Fibroblast of mammary gland (primary cell): ENCODE measurements around the gene ADPRM.

Source experiments
- DNase-seq: peaks from one replicate; pipeline ENCODE4 v3.0.0-alpha.2; 2010; ENCODE audit warnings: low read depth
- H3K4me3 ChIP-seq: 2 replicates; pipeline ENCODE4 v1.5.1; 2011; ENCODE audit warnings: low read depth, mild to moderate bottlenecking, low read length, moderate library complexity; ENCODE audit not compliant: control insufficient read depth
- TF ChIP-seq, protein P1 (sequence below): conservative IDR thresholded peaks from 2 replicates; pipeline ENCODE4 v1.5.1; 2011; ENCODE audit warnings: low read depth, low read length, inconsistent platforms; ENCODE audit not compliant: control insufficient read depth, insufficient read depth

Gene ADPRM

DNA sequence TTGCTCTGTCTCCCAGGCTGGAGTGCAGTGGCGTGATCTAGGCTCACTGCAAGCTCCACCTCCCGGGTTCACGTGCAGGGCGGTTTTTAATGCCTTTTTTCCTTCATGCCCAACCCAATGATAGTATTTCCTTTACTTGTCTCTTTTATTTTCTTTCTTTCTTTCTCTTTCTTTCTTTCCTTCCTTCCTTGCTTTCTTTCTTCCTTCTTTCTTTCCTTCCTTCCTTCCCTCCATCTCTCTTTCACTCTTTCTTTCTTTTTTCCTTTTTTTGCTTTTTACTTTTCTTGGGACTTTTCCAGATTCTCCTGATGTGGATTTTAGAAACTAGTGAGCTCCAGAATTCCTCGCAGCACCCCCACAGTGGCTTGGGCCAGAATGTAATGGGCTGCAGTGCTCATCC, 43.4 kb upstream of the ADPRM start:
- TF ChIP-seq, protein P1, sequence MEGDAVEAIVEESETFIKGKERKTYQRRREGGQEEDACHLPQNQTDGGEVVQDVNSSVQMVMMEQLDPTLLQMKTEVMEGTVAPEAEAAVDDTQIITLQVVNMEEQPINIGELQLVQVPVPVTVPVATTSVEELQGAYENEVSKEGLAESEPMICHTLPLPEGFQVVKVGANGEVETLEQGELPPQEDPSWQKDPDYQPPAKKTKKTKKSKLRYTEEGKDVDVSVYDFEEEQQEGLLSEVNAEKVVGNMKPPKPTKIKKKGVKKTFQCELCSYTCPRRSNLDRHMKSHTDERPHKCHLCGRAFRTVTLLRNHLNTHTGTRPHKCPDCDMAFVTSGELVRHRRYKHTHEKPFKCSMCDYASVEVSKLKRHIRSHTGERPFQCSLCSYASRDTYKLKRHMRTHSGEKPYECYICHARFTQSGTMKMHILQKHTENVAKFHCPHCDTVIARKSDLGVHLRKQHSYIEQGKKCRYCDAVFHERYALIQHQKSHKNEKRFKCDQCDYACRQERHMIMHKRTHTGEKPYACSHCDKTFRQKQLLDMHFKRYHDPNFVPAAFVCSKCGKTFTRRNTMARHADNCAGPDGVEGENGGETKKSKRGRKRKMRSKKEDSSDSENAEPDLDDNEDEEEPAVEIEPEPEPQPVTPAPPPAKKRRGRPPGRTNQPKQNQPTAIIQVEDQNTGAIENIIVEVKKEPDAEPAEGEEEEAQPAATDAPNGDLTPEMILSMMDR, result no peak
- no peak overlapping the region for H3K4me3 ChIP-seq
- DNase-seq, result no peak

DNA sequence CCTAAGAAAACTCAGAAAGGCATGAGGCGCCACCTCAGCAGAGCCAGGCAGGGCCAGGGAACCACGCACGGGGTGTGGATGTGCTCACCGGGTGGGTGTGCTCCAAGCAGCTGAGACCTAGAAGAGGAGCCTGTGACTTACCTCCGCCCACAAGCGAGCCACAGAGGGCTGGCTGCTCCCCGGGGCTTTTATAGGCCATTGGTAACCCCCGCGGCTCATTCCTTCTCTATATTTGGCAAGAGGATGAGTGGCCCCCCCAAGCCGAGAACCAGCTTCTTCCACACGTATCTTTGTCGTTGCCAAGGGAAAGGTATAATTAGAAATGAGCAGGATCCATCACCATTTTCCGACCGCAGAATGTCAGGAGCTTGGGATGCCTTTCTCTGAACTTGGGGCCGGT, 40.2 kb upstream of the ADPRM start, which contains the start of gene MYH3:
Gene MYH3 (minus strand): TSS at position 162 of the 400 bp plus-strand sequence. CDS start 2,245 bp downstream, outside the sequence.
- TF ChIP-seq, protein P1, result no peak
- DNase-seq, result no peak
- no peak within 1 kb of the TSS for H3K4me3 ChIP-seq

DNA sequence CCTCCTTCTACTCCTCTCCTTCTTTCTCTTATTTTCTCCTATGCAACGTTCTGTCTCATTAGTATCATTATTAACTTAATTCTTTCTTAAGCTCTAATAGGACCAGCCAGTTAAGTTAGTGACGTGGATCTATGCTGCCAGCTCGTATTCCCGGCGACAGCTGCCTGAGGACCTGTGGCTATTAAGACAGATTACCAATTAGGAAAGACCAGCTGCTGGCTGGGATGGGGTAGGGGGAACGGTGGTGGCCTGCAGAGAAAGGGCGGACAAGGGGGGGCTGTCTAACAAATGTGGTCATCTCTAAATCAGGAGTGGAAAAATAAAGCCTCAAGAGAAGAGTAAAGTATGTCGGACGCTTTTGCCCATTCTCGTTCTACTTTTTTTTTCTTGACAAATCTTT, 39.5 kb upstream of the ADPRM start:
- H3K4me3 ChIP-seq, result no peak overlapping the region
- TF ChIP-seq, protein P1, result no peak
- DNase-seq, result no peak

DNA sequence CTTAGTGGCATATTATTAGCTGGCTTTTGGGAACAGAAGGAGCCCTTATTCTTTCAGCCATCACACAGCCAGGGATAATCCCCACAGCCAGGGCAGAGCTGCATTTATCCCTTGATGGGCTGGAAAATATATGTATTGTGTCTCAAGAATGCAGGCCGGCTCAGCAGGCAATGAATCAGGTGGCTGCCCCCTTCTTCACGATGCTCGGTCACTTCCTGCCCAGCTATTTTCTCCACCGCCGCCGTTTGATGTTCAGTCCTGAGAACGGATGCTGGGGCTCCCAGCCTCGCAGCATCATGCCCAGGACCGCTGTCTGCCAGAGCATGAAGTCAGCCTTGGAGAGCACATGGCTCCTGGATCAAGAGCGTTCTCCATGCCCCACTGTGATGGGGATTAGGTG, 36.0 kb upstream of the ADPRM start:
- no peak for DNase-seq
- no peak overlapping the region for H3K4me3 ChIP-seq

DNA sequence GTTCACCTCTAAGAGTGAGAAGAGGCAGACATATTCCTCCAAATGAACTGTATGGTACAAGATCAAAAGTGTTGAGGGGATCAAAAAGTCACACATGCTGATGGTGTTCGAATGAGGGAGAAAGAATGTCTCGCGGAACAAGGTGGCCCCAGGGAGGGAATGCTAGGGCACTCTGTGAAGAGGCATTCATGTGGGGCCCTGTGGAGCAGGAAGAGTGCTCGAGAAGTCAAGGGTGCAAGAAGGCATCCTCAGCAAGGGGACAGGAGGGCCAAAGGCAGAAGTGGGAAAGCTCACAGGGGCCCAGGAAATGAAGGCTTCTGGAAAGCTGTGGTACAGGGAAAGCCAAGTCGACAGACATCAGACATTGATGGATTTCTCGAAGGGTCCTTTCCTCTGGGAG, 34.2 kb upstream of the ADPRM start:
- TF ChIP-seq, protein P1, result no peak
- no peak for DNase-seq
- no peak overlapping the region for H3K4me3 ChIP-seq

More for the DNA sequence above, 36.0 kb upstream of the ADPRM start:
- TF ChIP-seq, protein P1, result no peak

DNA sequence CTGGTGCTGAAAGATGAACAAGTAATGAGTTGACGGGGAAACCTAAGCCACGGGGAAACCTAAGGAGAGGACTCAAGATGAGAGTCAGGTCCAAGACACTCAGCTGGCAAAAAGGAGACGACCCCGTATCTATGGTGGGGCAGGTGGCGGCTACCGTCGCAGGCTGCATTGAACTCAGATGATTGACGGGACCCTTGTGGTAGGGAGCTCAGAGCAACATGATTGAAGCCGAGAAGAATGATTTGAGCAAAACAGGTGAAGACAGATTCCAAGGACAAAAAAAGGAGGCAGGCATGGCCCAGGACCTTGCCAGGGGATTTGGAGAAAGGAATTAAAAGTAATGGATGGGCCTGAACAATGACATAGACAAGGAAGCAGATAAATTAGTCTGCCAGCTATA, 32.8 kb upstream of the ADPRM start:
- no peak for DNase-seq
- H3K4me3 ChIP-seq, result no peak overlapping the region
- TF ChIP-seq, protein P1, result no peak

DNA sequence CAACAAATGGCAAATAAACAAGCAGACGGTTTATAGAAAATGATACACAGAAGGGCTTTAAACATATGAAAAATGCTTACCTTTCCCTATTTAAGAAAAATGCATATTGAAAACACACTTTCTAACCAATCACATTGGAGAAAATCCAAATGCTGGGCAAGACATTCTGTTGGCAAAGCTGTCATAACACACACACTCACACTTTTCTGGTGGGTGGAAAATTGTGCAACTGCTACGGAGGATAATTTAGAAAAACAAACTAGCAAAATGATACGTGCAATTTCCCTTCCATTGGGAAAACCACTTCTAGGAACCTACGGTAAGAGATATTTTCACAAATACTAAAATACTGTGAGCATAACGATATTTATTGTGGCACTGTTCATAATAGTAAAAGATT, 30.5 kb upstream of the ADPRM start:
- DNase-seq, result peak; percentile 21
- H3K4me3 ChIP-seq, result no peak overlapping the region
- TF ChIP-seq, protein P1, result no peak
